Endometrium (tissue), 2 donors: ENCODE measurements around the gene LRP5.

Experiments
- FAIRE-seq: peaks from 2 replicates; lab custom pipeline; 2012; peaks lifted over from hg19 to GRCh38; lab: Jason Lieb, UNC
- donor health status: control.
- donor health status: control.

The LRP5 gene

DNA sequence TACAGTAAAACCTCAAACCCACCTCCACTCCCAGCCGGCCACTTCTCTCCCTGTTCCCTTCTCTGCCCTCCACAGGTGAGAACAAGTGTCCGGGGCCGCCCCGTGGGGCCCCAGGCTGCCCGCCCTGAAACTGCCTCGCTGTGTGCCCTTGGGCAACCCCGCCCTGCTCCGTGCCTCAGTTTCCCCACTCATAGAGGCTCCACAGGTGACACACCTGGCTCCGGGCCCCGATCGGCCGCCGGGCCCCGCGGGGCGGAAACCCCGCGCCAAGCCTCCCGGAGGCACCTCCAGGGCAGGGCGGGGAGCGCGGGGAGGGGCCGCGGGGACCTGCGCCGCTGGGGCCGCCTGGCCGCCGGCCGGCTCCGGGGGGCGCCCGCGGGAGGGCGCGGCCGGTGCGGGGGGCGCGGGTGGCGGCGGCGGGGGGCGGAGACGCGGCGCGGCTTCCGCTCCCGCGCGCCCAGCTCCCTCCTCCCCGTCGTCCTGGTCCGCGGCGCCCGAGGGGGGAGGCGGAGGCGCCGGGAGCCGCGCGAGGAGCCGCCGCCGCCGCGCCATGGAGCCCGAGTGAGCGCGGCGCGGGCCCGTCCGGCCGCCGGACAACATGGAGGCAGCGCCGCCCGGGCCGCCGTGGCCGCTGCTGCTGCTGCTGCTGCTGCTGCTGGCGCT lies at the start of gene LRP5:
TSS of gene LRP5 (plus strand) at position 475 of the 663 bp plus-strand sequence. CDS start at position 599, 124 bp downstream.
- no peak for FAIRE-seq

- no peak for FAIRE-seq
These were observed 48.9 kb upstream of the LRP5 start for GRCh38 chr11:68263444-68264035.

- no peak for FAIRE-seq
These were observed 48.1 kb upstream of the LRP5 start for GRCh38 chr11:68264244-68264643.

DNA sequence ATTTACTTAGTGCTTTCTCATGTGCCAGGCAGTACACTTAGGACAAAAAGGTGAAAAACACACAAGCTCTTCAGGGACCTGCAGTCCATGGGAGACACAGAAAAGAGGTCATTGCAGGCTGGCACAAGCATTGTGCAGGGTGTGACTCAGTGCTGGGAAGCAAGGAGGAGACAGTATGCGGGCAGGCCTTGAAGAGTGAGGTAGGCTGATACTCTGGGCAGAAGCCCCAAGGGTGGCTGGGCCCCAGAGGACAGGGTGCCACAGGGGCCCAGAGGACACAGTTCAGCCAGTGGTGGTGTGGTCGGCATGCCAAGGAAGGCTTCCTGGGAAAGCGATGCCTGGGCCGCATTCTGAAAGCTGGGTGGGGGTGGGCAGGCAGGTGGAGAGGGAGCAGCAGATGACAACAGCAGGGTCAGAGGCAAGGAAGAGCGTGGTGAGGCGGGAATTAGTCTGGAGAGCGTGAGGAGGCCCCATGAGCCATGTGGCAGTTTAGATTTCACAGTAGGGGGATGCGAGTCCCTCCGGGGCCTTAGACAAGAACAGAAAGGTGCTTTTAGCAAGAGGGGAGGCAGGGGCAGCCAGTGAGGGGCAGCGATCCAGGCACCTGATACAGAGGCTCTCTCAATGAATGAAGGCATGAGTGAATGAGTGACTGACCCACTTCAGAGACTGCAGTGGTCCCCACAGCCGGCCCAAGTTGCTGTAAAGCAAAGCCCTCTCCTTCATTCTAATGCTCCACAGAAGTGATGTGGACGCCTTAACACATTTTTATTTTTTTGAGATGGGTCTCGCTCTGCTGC lies 47.5 kb upstream of the LRP5 start:
- no peak for FAIRE-seq

DNA sequence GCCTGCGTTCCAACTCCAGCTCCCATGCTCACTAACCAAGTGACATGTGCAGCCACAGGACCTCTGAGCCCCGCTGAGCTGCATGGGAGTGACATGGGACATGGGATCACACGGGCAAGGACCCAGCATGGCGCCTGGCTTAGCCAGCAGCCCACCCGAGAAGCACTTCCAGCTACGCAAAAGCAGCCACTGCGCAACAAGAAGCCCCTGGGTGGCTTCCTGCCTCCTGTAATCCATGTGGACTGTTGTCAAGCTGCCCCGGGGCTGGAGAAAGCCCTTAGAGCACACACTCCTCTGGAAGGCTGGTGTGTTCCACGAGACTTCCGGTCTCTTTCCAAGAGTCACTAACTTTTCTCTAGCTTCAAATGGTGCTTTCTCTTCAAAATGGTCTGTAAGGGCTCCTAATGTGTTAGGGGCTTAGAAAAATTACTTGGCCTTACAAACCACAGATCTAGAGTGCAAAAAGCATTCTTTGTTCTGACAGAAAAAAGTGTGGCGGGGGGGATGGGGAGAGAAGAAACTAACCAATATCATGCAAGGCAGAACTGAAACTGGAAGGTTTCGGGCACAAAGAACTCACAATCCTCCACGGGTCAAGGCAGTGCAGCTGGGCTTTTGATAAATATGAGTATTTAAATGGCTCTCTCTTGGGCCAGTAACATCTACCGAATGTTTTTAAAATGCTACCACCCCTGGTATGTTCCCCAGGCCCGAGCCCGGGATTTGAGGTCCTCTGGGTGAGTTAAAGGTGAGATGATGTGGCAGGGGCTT lies 46.1 kb upstream of the LRP5 start:
- no peak for FAIRE-seq

GRCh38 chr11:68266936-68267880 lies 45.2 kb upstream of the LRP5 start:
- FAIRE-seq = no peak

DNA sequence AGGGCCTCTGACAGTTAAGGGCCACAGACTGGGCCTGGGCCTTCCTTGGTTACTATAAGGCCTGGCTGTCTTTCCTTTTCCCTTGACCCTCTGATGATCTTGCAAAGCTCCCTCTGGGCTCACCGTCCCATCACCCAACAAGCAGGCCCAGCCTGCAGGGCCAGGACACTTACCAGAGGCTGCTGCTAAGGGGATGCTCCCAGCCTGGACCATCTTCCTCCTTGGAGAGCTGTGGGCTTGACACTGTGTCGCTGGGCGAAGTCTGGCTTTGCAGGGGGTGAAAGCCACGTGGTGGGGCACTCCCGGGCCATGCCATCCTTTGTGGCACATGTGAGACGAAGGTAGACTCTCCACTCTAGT lies 44.5 kb upstream of the LRP5 start:
- no peak for FAIRE-seq

DNA sequence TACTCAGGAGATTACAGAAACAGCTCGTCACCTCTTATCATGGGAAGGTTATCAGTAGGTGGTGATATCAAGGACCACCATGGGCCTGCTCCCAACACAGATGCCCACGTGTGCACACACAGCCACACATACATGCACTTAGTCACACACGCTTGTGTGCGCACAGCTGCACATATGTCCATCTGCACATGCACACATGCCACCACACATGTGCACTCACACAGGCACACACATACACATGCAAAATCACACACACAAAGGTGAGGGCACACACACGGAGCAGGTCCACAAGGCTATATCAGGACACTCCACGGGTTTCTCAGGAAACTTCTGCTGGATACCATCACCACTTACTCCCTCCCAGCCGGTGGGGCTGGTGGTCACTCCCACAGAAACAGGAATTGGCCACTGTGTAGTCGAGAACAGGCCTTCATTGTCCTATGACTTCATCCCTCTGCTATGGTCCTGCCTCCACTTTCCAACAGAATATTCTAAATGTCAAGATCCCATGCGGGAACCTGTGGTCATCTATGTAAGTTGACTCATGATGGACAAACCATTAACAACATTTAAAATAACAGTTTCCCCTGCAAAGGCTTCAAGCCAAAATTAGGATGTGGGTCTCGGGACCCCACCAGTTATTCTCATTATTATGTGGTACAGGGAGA lies 42.8 kb upstream of the LRP5 start:
- FAIRE-seq = no peak

GRCh38 chr11:68270196-68271022 lies 42.0 kb upstream of the LRP5 start:
- no peak for FAIRE-seq

DNA sequence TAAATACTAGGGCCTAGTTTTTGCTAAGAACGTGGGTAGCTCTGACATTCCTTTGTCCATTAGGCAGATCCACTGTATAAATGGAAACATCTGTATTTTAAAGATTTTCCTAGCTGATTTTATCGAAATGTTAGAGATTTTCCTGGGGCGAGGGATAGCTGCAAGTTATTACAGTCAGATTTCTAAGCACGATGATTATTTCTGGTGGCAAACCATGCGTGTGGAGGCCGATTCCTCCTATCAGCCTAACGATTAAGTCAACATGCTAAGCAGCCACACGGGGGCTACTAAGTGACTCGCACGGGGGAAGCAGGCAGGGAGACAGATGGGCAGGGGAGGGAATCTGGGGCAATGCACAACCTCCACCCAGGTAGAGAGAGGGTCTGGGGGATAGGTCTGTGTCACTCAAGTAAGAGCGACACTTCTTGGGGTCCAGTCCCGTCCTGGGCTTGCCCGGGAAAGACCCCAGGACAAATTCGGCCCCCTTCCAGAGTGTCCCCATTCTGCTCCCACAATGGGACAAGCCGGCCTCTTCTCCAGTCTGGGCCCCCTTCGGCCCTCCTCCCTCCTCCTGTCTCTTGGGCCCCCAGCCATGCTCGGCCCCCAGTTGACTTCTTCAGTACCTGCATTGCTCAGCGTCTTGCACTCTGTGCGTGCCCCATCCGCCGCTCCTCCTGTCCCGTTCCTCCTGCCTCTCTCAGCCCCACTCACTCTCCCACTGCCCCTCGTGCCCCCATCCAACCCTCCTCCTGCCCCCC lies 41.2 kb upstream of the LRP5 start:
- FAIRE-seq = no peak

- no peak for FAIRE-seq
These were observed 40.4 kb upstream of the LRP5 start, which contains the start of gene C11orf24 for GRCh38 chr11:68271781-68272608. Gene C11orf24 (minus strand): TSS chr11:68271973. CDS start chr11:68263767, 8,206 bp downstream.

GRCh38 chr11:68273026-68273738 lies 39.2 kb upstream of the LRP5 start:
- no peak for FAIRE-seq

DNA sequence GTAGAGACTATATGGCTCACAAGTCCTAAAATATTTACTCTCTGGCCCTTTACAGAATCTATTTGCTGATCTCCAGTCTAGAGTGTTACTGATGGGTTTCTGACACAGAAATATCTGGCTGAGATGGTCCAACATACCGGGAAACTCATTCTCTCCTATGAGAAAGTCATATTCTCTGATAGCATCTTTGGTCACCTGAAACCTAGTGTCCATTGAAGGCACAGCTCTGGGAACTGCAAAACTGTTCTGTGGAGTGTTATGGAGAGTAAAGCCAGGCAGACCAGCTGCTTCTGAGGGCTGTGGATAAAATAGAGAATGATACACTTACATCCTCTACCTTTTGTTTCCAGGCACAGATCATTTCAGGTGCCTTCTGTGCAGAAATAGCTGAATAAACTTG lies 38.1 kb upstream of the LRP5 start:
- FAIRE-seq = no peak

- no peak for FAIRE-seq
These were observed 36.5 kb upstream of the LRP5 start for GRCh38 chr11:68275721-68276507.

DNA sequence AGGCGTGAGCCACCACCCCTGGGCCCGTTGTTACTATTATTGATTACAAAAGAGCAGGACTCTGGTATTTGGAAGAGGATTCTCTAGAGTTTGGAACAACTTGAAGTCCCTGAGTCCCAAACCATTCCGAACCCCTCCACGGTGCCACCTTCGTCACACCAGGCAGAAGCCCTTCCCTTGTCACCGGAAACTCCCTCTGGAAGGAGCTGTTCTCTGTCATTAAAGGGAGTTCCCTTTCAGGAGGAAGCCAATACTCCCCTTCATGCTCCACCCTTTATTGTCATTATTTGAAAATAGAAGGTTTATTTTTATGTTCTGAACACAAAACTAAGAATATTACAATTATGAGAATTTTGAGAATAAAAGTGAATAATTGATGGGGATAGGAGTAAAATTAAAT lies 35.5 kb upstream of the LRP5 start:
- no peak for FAIRE-seq

DNA sequence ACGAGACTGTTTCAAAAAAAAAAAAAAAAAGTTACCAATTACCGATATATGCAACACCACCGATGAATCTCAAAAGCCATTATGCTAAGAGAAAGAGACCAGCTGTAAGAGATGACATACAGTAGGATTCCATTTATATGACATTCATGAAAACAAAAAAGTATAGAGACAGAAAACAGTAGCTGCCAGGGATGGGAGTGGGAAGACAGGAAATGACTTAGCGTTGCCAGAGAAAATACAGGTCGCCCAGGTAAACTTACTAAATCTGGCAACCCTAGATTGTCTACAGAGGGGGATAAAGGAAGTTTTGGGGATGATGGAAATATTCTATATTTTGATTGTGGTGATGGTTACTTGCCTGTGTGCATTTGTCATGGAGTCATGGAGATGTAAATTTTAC lies 32.7 kb upstream of the LRP5 start:
- no peak for FAIRE-seq
